Left ventricle myocardium inferior (tissue), 1 donor: ENCODE measurements around the gene CDON. TPM values are rescaled to one million over a fixed set of nuclear protein-coding genes. Genes with fewer than 3 reads are reported as not detected.

ENCODE experiments used
- DNase-seq: peaks from one replicate; pipeline ENCODE4 v3.0.0-alpha.2; 2020
- H3K27ac ChIP-seq: fragments of 200-600 bp; replicated peaks from 2 replicates; pipeline ENCODE4 v1.8.0; 2021
- H3K27me3 ChIP-seq: fragments of 200-600 bp; 2 replicates; pipeline ENCODE4 v1.8.0; 2021; ENCODE audit warnings: low read depth
- H3K36me3 ChIP-seq: fragments of 200-600 bp; 2 replicates; pipeline ENCODE4 v1.8.0; 2021
- H3K4me1 ChIP-seq: fragments of 200-600 bp; 2 replicates; pipeline ENCODE4 v1.8.0; 2021
- H3K4me3 ChIP-seq: fragments of 200-600 bp; 2 replicates; pipeline ENCODE4 v1.8.0; 2021; ENCODE audit warnings: mild to moderate bottlenecking, moderate library complexity
- H3K9me3 ChIP-seq: fragments of 200-600 bp; replicated peaks from 2 replicates; pipeline ENCODE4 v1.8.0; 2021
- CTCF ChIP-seq: fragments of 200-600 bp; IDR thresholded peaks from 2 replicates; pipeline ENCODE4 v1.8.0; 2021; ENCODE audit warnings: antibody characterized with exemption, mild to moderate bottlenecking, borderline replicate concordance
- intact Hi-C: fragments of 100-400 bp; cut with micrococcal nuclease; formaldehyde crosslinking; loops from one replicate; pipeline ENCODE4 v1.11.0; 2022
- total RNA-seq: library from RNA; stranded (reverse); fragmentation: NEBNext Ultra II Directional; extraction: Animal tissue kit (Norgen Biotek cat#: 25700); gene quantifications from one replicate; pipeline ENCODE4 v1.2.1, GENCODE V29; 2021
- donor health status: DM: no; HTN: yes; CAD: no; lungs with severe emphysema.

The CDON gene
- total RNA-seq, 1 donor from 2014 or later = 9.9 TPM

GRCh38 chr11:125925247-125925740 is 137.4 kb downstream of the CDON start:
- Histone ChIP-seq H3K9me3 (no peaks in the 10 kb centered on the region), H3K27ac (no peak overlapping the region), H3K4me1 (no peaks in the 10 kb centered on the region), H3K27me3 (peaks cover 23% of the 10 kb centered on the region), H3K4me3 (no peak overlapping the region), H3K36me3 (no peaks in the 10 kb centered on the region)
- no peak for DNase-seq
- TF ChIP-seq CTCF = no peak
- intact Hi-C loops = no loop called here

DNA sequence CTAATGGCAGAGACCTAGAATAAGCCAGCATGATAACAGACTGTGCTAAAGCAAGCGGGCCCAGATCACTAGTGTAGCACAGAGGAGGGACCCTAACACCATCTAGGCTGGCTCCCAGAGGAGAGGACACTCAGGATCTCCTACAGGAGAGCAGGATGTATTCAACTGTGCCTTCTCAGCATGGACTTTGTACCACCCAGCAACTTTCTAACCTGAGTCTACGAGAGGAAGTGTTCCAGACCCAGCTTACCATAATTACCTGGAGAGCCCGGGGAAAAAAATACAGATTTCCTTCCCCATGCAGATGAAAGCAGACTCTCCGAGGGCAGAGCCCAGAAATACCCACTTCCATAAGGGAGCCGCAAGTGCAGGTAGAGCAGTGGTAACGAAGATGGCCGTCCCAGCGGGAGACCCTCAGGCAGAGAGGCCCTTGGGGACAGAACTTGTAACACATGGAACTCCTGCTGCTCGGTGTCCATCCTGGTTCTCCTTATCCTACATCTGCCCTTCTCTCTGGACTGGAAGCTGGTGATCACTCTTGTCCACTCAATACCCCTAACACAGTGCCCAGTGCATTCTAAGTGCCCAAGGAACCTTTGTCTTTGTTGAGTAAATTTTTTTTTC is 138.2 kb downstream of the CDON start:
- no peak for TF ChIP-seq CTCF
- no peak for DNase-seq
- H3K27me3 ChIP-seq = peaks cover 23% of the 10 kb centered on the region
- H3K4me3 ChIP-seq = no peak overlapping the region
- H3K36me3 ChIP-seq = no peaks in the 10 kb centered on the region
- intact Hi-C loops = loop anchor here (5.0 kb wide), 1 partner anchor 273 kb away; no protein-coding TSS in a partner anchor
- no peaks in the 10 kb centered on the region for H3K9me3 ChIP-seq
- H3K27ac ChIP-seq = no peak overlapping the region
- no peaks in the 10 kb centered on the region for H3K4me1 ChIP-seq

DNA sequence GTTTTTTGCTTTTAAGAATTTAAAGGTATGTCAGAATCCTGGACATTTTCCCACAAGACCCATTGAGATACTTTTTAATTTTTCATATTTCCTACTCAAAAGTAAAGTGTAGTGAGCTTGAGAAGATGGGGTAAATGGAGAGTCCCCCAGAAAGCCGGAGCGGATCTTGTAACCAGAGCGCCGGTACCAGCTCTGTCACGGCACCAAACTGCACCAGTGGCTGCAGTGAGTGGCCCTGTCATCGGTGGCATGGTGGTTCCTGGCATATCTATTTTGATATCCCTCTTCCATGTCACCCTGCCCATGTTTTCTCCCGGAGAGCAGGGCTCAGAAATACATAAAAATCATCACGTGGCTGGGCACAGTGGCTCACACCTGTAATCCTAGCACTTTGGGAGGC is 139.0 kb downstream of the CDON start:
- no peak for TF ChIP-seq CTCF

DNA sequence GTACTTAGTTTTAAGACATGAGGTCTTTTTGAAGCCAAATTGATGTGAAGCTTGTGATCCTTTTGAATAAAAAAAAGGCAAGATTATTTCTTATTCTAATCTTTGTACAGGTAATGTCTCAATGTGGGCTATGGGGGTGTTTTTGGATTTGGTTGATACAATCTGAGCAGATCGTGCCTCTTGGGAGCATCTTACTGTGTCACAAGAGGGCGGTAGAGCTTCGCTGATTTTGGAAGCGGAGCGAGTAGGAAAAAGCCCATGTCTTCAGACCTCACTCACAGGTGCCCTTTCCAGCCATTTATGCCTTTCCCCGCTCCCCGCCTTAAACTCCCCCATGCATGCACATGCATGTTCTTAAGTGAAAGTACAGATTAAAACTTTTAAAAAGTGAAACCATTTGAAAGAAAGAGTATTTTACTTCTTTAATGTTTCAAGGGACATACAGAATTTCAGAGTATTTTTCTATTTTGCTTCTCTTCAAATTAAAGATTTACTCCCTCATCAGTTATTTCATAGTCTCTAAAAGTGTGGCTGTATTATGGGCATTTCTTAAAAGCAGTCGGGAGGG is 139.6 kb downstream of the CDON start:
- H3K27me3 ChIP-seq = peaks cover 31% of the 10 kb centered on the region
- H3K36me3 ChIP-seq = no peaks in the 10 kb centered on the region
- intact Hi-C loops = loop anchor here (5.0 kb wide), 1 partner anchor 274 kb away; no protein-coding TSS in a partner anchor
- DNase-seq = peak; percentile 36
- H3K9me3 ChIP-seq = no peaks in the 10 kb centered on the region
- no peak overlapping the region for H3K4me3 ChIP-seq
- peak; percentile 88 for TF ChIP-seq CTCF
- H3K27ac ChIP-seq = no peak overlapping the region
- H3K4me1 ChIP-seq = no peaks in the 10 kb centered on the region

More for the DNA sequence above, 139.0 kb downstream of the CDON start:
- no peaks in the 10 kb centered on the region for H3K36me3 ChIP-seq
- no peaks in the 10 kb centered on the region for H3K4me1 ChIP-seq
- H3K27ac ChIP-seq = no peak overlapping the region
- DNase-seq = no peak
- no peaks in the 10 kb centered on the region for H3K9me3 ChIP-seq
- H3K4me3 ChIP-seq = no peak overlapping the region
- peaks cover 27% of the 10 kb centered on the region for H3K27me3 ChIP-seq
- intact Hi-C loops = loop anchor here (5.0 kb wide), 1 partner anchor 274 kb away; no protein-coding TSS in a partner anchor

- no peak for TF ChIP-seq CTCF
- intact Hi-C loops = loop anchor here (5.0 kb wide), 1 partner anchor 275 kb away; no protein-coding TSS in a partner anchor
These were observed 140.5 kb downstream of the CDON start for GRCh38 chr11:125922156-125922555.

More at GRCh38 chr11:125922156-125922555, 140.5 kb downstream of the CDON start:
- Histone ChIP-seq H3K27ac (no peak overlapping the region), H3K27me3 (peaks cover 34% of the 10 kb centered on the region), H3K4me1 (no peaks in the 10 kb centered on the region), H3K9me3 (no peaks in the 10 kb centered on the region), H3K4me3 (no peak overlapping the region), H3K36me3 (no peaks in the 10 kb centered on the region)
- no peak for DNase-seq
